Neural progenitor cell (in vitro differentiated cells): Measurements from ENCODE around the gene ATP5F1E. TPM values are rescaled to one million over a fixed set of nuclear protein-coding genes. Genes with fewer than 3 reads are reported as not detected.

Experiments used
- DNase-seq: peaks from one replicate; pipeline ENCODE4 v3.0.0-alpha.2; 2016; ENCODE audit warnings: low spot score
- H2AFZ ChIP-seq: fragments of 200-600 bp; sonication (generic); replicated peaks from 2 replicates; pipeline ENCODE4 v1.6.1; 2016; ENCODE audit warnings: antibody characterized with exemption
- H3F3A ChIP-seq: fragments of 200-600 bp; sonication (generic); 2 replicates; pipeline ENCODE4 v1.6.1; 2016; ENCODE audit warnings: antibody characterized with exemption, low read depth
- H3K27ac ChIP-seq: fragments of 200-600 bp; sonication (generic); 2 replicates; pipeline ENCODE4 v1.5.1; 2016; ENCODE audit warnings: mild to moderate bottlenecking
- H3K27me3 ChIP-seq: fragments of 200-600 bp; sonication (generic); 2 replicates; pipeline ENCODE4 v1.6.1; 2016; ENCODE audit warnings: mild to moderate bottlenecking, moderate library complexity
- H3K36me3 ChIP-seq: fragments of 200-600 bp; sonication (generic); 2 replicates; pipeline ENCODE4 v1.5.1; 2016
- H3K4me1 ChIP-seq: fragments of 200-600 bp; sonication (generic); 2 replicates; pipeline ENCODE4 v1.6.1; 2016; ENCODE audit warnings: mixed run types
- H3K4me2 ChIP-seq: fragments of 200-600 bp; sonication (generic); 2 replicates; pipeline ENCODE4 v1.6.1; 2016
- H3K4me3 ChIP-seq: fragments of 200-600 bp; sonication (generic); 2 replicates; pipeline ENCODE4 v1.5.1; 2016
- H3K79me2 ChIP-seq: fragments of 200-600 bp; sonication (generic); 2 replicates; pipeline ENCODE4 v1.6.1; 2016; ENCODE audit warnings: low read depth
- H3K9ac ChIP-seq: fragments of 200-600 bp; sonication (generic); 2 replicates; pipeline ENCODE4 v1.6.1; 2016
- H3K9me3 ChIP-seq: fragments of 200-600 bp; sonication (generic); 2 replicates; pipeline ENCODE4 v1.5.1; 2016; ENCODE audit warnings: low read depth
- H4K20me1 ChIP-seq: fragments of 200-600 bp; sonication (generic); 2 replicates; pipeline ENCODE4 v1.6.1; 2016; ENCODE audit warnings: low read depth
- H3K27ac Mint-ChIP-seq: 3 replicates; pipeline ENCODE4 v1.8.0; 2021; ENCODE audit warnings: mixed read lengths
- H3K27me3 Mint-ChIP-seq: 2 replicates; pipeline ENCODE4 v1.8.0; 2022; ENCODE audit warnings: low read depth, mild to moderate bottlenecking, inconsistent platforms, moderate library complexity, mixed read lengths; ENCODE audit not compliant: insufficient read depth
- H3K36me3 Mint-ChIP-seq: 3 replicates; pipeline ENCODE4 v1.8.0; 2021; ENCODE audit warnings: mixed read lengths
- H3K4me1 Mint-ChIP-seq: 3 replicates; pipeline ENCODE4 v1.8.0; 2021; ENCODE audit warnings: mixed read lengths
- H3K4me3 Mint-ChIP-seq: 3 replicates; pipeline ENCODE4 v1.8.0; 2021; ENCODE audit warnings: mild to moderate bottlenecking, moderate library complexity, mixed read lengths
- H3K9me3 Mint-ChIP-seq: 3 replicates; pipeline ENCODE4 v1.8.0; 2020; ENCODE audit warnings: mixed read lengths
- EZH2 ChIP-seq: fragments of 200-600 bp; sonication (generic); IDR thresholded peaks from 2 replicates; pipeline ENCODE4 v1.6.1; 2017; ENCODE audit warnings: antibody characterized with exemption, mild to moderate bottlenecking, moderate library complexity
- EZH2phosphoT487 ChIP-seq: fragments of 200-600 bp; sonication (generic); IDR thresholded peaks from 2 replicates; pipeline ENCODE4 v1.6.1; 2017; ENCODE audit warnings: antibody characterized with exemption
- total RNA-seq: library from RNA; depleted of rRNA; stranded (reverse); fragments of >200 nt; gene quantifications from 2 replicates; pipeline ENCODE4 v1.2.3, GENCODE V29; 2015; ENCODE audit warnings: low replicate concordance
- TF ChIP-seq, protein P1 (sequence below): fragments of 200-600 bp; sonication (generic); IDR thresholded peaks from 2 replicates; pipeline ENCODE4 v1.5.1; 2017; ENCODE audit warnings: antibody characterized with exemption, mild to moderate bottlenecking

The ATP5F1E gene
- total RNA-seq, 1 donor from 2014 or later: 29.7 TPM

DNA sequence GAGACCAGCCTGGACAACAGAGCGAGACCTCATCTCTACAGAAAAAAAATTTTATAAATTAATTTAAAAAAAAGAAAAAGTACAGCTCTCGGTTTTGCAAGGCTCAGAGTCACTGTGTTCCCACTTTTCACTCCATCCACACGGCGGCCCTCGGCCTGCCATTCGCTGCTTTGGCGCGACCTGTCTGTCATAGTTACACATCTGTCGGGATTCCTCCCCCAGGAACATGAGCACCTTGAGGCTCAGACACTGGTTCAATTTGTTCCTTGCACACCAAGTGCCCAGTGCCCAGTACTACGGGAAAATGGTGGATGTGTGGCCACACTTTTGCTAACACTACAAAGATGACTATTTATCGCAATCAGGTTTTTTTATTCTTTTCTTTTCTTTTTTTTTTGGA lies 33.5 kb downstream of the ATP5F1E start:
- no peak for DNase-seq
- no peaks in the 10 kb centered on the region for H3K9me3 Mint-ChIP-seq
- H3K4me1 Mint-ChIP-seq: peaks cover 11% of the 10 kb centered on the region
- no peak overlapping the region for H3K27ac ChIP-seq
- no peak overlapping the region for H3K27ac Mint-ChIP-seq
- no peak overlapping the region for H3K4me3 ChIP-seq
- no peaks in the 10 kb centered on the region for H3K79me2 ChIP-seq
- H3K27me3 ChIP-seq: no peaks in the 10 kb centered on the region
- no peak overlapping the region for H3K4me2 ChIP-seq
- no peak for TF ChIP-seq EZH2phosphoT487
- TF ChIP-seq, protein P1, sequence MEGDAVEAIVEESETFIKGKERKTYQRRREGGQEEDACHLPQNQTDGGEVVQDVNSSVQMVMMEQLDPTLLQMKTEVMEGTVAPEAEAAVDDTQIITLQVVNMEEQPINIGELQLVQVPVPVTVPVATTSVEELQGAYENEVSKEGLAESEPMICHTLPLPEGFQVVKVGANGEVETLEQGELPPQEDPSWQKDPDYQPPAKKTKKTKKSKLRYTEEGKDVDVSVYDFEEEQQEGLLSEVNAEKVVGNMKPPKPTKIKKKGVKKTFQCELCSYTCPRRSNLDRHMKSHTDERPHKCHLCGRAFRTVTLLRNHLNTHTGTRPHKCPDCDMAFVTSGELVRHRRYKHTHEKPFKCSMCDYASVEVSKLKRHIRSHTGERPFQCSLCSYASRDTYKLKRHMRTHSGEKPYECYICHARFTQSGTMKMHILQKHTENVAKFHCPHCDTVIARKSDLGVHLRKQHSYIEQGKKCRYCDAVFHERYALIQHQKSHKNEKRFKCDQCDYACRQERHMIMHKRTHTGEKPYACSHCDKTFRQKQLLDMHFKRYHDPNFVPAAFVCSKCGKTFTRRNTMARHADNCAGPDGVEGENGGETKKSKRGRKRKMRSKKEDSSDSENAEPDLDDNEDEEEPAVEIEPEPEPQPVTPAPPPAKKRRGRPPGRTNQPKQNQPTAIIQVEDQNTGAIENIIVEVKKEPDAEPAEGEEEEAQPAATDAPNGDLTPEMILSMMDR: no peak
- TF ChIP-seq EZH2: no peak
- H2AFZ ChIP-seq: no peak overlapping the region
- no peak overlapping the region for H3K9ac ChIP-seq
- peaks cover 6% of the 10 kb centered on the region for H4K20me1 ChIP-seq
- no peaks in the 10 kb centered on the region for H3K4me1 ChIP-seq
- H3K36me3 Mint-ChIP-seq: peaks cover 23% of the 10 kb centered on the region
- H3K9me3 ChIP-seq: no peaks in the 10 kb centered on the region
- peaks cover 9% of the 10 kb centered on the region for H3K27me3 Mint-ChIP-seq
- H3F3A ChIP-seq: peaks cover 5% of the 10 kb centered on the region
- no peaks in the 10 kb centered on the region for H3K36me3 ChIP-seq
- no peak overlapping the region for H3K4me3 Mint-ChIP-seq

DNA sequence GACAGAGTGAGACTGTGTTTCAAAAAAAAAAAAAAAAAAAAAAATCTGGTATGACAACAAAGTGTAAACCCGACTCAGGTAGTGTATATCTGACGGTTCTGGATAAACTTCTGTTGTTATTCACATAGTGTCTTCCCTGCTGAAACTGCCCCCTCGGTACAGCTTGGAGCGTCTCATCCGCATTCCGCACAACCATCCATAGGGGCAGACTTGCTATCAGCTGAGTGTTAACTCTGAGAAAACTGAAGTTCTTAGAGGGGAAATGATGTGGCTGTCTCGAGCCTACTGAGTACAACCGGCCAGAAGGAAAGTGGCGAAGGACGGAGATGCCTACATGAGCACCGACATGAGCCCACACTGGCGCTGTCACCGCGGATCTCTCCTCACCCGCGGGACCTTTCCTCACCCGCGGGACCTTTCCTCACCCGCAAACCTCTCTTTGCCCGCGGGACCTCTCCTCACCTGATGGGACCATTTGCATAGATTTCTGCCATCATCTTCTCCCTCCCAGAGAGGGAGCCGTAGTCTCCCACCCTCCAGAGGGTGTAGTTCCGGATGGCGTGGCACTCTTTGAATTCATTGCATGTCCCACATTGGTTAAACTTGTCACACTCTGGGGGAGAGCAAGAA lies 34.9 kb downstream of the ATP5F1E start:
- Mint-ChIP-seq H3K4me1 (no peaks in the 10 kb centered on the region), H3K27me3 (peaks cover 4% of the 10 kb centered on the region), H3K4me3 (no peak overlapping the region), H3K9me3 (no peaks in the 10 kb centered on the region), H3K27ac (peak overlapping the region; percentile 46), H3K36me3 (peaks cover 31% of the 10 kb centered on the region)
- no peaks in the 10 kb centered on the region for H4K20me1 ChIP-seq
- no peaks in the 10 kb centered on the region for H3K36me3 ChIP-seq
- no peak overlapping the region for H2AFZ ChIP-seq
- peaks cover 5% of the 10 kb centered on the region for H3F3A ChIP-seq
- no peak overlapping the region for H3K4me3 ChIP-seq
- no peaks in the 10 kb centered on the region for H3K27me3 ChIP-seq
- TF ChIP-seq, protein P1: no peak
- no peak for TF ChIP-seq EZH2phosphoT487
- no peaks in the 10 kb centered on the region for H3K79me2 ChIP-seq
- no peak overlapping the region for H3K4me2 ChIP-seq
- no peak overlapping the region for H3K9ac ChIP-seq
- no peak overlapping the region for H3K27ac ChIP-seq
- H3K4me1 ChIP-seq: no peaks in the 10 kb centered on the region
- H3K9me3 ChIP-seq: no peaks in the 10 kb centered on the region
- no peak for DNase-seq

DNA sequence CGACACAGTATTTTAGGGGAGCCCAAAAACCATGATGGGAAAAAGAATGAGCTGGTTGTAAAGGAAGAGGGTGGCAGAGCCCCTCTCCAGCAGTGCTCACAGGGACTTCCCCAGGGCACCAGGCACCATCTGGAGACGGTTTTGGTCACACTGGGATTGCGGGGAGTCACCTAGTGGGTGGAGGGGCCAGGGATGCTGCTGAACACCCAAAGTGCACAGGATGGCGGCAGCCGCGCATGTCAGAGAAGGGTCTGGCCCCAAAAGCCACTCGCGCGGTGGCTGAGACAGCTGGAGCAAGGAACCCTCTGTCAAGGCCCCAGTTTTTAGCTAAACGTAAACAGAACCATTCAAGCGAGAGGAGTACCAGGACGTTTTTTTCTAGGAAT lies 35.9 kb downstream of the ATP5F1E start:
- Histone ChIP-seq H3K4me1 (no peaks in the 10 kb centered on the region), H3K27ac (no peak overlapping the region)

More for the DNA sequence above, 35.9 kb downstream of the ATP5F1E start:
- no peaks in the 10 kb centered on the region for H3K4me1 Mint-ChIP-seq
- Histone ChIP-seq H3K9ac (no peak overlapping the region), H3K4me3 (no peak overlapping the region), H2AFZ (no peak overlapping the region), H3K79me2 (no peaks in the 10 kb centered on the region), H3K4me2 (no peak overlapping the region), H3F3A (peaks cover 5% of the 10 kb centered on the region), H3K36me3 (peaks cover 8% of the 10 kb centered on the region), H3K9me3 (no peaks in the 10 kb centered on the region), H3K27me3 (no peaks in the 10 kb centered on the region), H4K20me1 (no peaks in the 10 kb centered on the region)
- H3K9me3 Mint-ChIP-seq: no peaks in the 10 kb centered on the region
- H3K36me3 Mint-ChIP-seq: peaks cover 31% of the 10 kb centered on the region
- TF ChIP-seq EZH2 (no peak), EZH2phosphoT487 (no peak)
- TF ChIP-seq, protein P1: no peak
- H3K27me3 Mint-ChIP-seq: peaks cover 4% of the 10 kb centered on the region
- H3K27ac Mint-ChIP-seq: no peak overlapping the region
- H3K4me3 Mint-ChIP-seq: no peak overlapping the region
- no peak for DNase-seq
